SW480 (cell line): ENCODE data around the gene NDUFB10.

ENCODE experiments used
- DNase-seq: peaks from one replicate; pipeline ENCODE4 v3.0.0-alpha.2; 2016; ENCODE audit warnings: low spot score

NDUFB10 gene

GRCh38 chr16:2002406-2003230 is 43.3 kb downstream of the NDUFB10 start:
- no peak for DNase-seq

- no peak for DNase-seq
Measured at GRCh38 chr16:2003231-2003826, 44.0 kb downstream of the NDUFB10 start.

- peak; percentile 88 for DNase-seq
Measured at GRCh38 chr16:2003827-2004641, 44.7 kb downstream of the NDUFB10 start.

DNA sequence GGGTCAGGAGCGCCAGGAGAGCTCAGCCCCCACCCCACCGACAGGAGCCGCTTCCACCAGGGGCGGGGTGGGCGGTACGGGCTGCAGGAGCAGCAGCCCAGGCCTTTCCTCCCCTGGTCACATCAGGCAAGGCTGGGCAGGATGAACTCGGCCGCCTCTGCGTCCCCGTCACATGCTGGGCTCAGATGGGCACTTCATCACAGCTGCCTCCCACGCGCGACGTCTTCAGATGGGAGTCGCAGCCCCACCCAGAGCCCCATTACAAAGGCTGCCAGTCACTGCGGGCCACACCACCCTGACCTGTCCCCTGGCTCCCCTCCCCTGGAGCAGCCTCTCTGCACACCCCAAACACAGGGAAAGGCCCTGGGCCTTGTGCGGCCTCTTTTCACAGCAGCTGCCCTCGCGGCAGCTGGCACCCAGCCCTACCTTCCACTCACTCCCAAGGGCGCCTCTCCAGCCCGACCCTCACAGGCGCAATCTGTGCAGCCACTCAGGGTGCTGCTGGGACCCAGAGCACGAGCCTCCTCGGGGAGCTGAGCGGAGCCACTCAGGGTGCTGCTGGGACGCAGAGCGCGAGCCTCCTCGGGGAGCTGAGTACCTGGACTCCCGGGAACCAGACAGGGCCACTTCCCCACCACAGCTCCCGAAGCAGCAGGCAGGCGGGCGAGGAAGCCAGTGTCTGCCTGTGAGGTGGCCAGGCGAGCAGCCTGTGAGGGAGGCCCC is 45.6 kb downstream of the NDUFB10 start:
- DNase-seq: no peak

DNA sequence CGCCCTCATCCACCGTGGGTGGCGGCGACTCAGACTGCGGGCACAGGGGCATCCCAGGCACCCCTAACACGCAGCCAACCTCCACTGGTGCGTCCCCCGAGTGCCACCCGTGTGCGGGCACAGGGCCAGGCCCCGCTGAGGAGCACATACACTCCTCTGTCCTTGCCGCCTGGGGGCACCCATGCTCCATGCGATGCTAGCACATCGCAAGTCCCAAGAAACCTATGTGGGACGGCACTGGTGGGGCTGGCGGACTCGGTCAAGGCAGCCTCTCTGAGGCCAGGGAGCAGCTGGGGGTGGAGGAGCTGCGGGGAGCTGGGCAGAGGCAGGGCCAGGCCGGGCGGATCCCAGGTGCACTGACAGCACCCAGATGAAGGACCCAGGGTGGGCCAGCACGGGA is 46.3 kb downstream of the NDUFB10 start:
- DNase-seq: no peak

DNA sequence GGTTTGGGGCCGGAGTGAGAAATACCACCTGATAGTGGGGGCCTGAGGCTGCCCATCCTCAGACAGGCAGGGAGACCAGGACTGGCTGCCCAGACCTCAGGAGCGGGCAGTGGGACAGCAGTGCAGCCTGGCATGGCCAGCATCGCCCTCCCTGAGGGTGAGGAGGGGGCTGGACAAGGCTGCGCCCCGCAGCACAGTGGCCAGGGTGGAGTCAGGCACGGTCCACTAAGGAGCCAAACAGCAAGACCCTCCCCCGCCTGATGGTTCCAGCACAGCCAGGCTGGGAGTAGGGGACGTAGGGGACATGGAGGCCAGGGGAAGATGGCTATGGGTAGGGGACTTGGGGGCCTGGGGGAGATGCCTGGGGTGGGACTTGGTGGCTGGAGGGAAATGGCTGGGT is 47.0 kb downstream of the NDUFB10 start:
- no peak for DNase-seq

DNA sequence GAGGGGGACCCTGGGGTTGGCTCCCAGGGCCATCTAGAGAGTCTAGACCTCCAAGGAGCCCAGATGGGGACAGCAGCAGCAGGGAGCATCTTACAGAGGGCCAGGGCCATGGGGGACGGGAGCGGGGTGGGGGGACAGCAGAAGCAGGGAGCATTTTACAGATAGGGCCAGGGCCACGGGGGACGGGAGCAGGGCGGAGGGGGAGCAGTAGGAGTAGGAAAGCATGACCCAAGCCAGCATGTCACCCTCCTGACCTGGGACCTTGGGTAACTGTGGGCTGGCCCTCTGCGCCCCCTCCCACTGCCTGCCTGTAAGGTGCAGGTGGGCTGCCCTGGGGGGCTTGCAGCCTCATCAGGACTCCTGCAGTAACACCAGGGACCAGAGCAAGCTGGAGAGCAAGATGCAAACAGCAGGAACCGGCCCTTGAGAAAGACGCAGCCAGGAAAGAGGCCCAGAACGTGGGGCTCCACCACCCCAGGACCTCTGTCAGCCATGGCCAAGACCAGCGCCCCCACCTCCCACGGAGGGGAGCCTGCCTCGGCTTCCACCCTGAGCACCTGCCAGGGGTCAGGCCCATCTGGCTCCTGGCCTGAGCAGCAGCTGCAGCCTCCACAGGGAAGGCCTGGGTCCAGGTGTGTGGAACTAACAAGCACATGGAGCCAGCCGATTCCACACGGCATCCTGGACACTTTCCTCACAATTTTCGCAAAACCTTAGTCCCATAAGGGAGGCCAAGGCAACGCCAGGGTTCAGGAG is 47.9 kb downstream of the NDUFB10 start:
- DNase-seq: no peak

DNA sequence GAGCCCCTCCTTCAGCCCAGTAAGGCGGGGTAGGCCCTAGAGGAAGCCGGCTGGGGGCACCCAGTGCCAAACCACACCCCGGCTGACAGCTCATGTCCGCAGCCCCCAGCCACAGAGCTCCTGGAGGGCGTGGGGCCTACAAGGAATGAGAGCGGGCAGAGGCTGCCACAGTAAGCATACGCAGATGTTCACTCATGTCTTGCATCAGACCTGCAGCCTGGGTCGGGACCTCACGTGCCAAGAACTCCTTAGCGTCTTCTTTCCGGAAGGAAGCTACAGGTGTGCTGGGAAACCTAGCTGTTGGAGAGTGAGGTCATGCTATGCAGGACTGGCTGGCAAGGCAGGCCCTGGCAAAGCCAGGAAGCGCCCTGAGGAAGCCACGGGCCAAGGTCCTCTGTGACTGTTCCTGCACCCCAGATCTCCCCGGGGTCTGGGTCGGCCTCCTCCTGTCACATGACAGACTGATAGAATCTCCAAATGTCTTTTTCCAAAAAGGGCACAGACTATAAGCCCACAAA is 48.7 kb downstream of the NDUFB10 start:
- peak; percentile 56 for DNase-seq

GRCh38 chr16:2008631-2009163 is 49.4 kb downstream of the NDUFB10 start:
- no peak for DNase-seq

GRCh38 chr16:2009164-2009711 is 49.9 kb downstream of the NDUFB10 start:
- DNase-seq: no peak

- DNase-seq: peak; percentile 85
Measured at GRCh38 chr16:2009791-2010510, 50.6 kb downstream of the NDUFB10 start, which contains the start of gene ZNF598. Gene ZNF598 (minus strand): TSS chr16:2009821.
